Natural killer cell (primary cell): ENCODE results near the gene LRCH3. TPM values are rescaled to one million over a fixed set of nuclear protein-coding genes. Genes with fewer than 3 reads are reported as not detected.

Source experiments
- ATAC-seq, 3 donors: fragments of 150-1000 bp in 2 of 3; fragments of 200-7000 bp in 1 of 3; cut with Tn5 transposase; 1 replicate in 1 of 3; 2 replicates in 2 of 3; pipeline ENCODE4 v1.10.0; 2021; ENCODE audit warnings: mild to moderate bottlenecking in 2 of 3, moderate library complexity in 2 of 3
- DNase-seq, 2 donors: peaks; one replicate each; pipeline versions ENCODE4 v3.0.0 to v3.0.0-alpha.2; 2013 to 2021; ENCODE audit warnings: mixed read lengths in 1 of 2
- H3K27ac ChIP-seq: one replicate; pipeline ENCODE4 v1.5.1; 2013; ENCODE audit warnings: mild to moderate bottlenecking, low read length
- H3K27me3 ChIP-seq: one replicate; pipeline ENCODE4 v1.6.1; 2013; ENCODE audit warnings: low read length; ENCODE audit not compliant: control insufficient read depth, insufficient read depth
- H3K36me3 ChIP-seq: one replicate; pipeline ENCODE4 v1.6.1; 2013; ENCODE audit warnings: low read length; ENCODE audit not compliant: control insufficient read depth, insufficient read depth
- H3K4me1 ChIP-seq: one replicate; pipeline ENCODE4 v1.6.1; 2013; ENCODE audit warnings: low read length; ENCODE audit not compliant: control insufficient read depth, insufficient read depth
- H3K4me3 ChIP-seq: one replicate; pipeline ENCODE4 v1.5.1; 2013; ENCODE audit warnings: low read length
- H3K9me3 ChIP-seq: one replicate; pipeline ENCODE4 v1.6.1; 2013; ENCODE audit warnings: low read length; ENCODE audit not compliant: control insufficient read depth, insufficient read depth
- H3K27ac Mint-ChIP-seq, 2 donors: one replicate each; pipeline ENCODE4 v1.8.0; 2022; ENCODE audit warnings: mild to moderate bottlenecking in 2 of 2, mixed read lengths in 2 of 2, moderate library complexity in 1 of 2
- H3K27me3 Mint-ChIP-seq, 2 donors: one replicate each; pipeline ENCODE4 v1.8.0; 2022; ENCODE audit warnings: low read depth in 2 of 2, mixed read lengths in 2 of 2
- H3K36me3 Mint-ChIP-seq: one replicate; pipeline ENCODE4 v1.8.0; 2022; ENCODE audit warnings: mixed read lengths
- H3K4me1 Mint-ChIP-seq, 2 donors: one replicate each; pipeline ENCODE4 v1.8.0; 2022; ENCODE audit warnings: mixed read lengths in 2 of 2
- H3K4me3 Mint-ChIP-seq: one replicate; pipeline ENCODE4 v1.8.0; 2022; ENCODE audit warnings: mild to moderate bottlenecking, moderate library complexity, mixed read lengths
- H3K9me3 Mint-ChIP-seq, 2 donors: one replicate each; pipeline ENCODE4 v1.8.0; 2022; ENCODE audit warnings: mixed read lengths in 2 of 2
- CTCF ChIP-seq: fragments of 200-600 bp; IDR thresholded peaks from one replicate; pipeline ENCODE4 v1.8.0; 2022; ENCODE audit warnings: antibody characterized with exemption
- WGBS: methylation state at CpG from one replicate; pipeline ENCODE4 v1.1.7; 2013; ENCODE audit warnings: missing lambda C conversion rate; ENCODE audit not compliant: insufficient coverage; 5-methylcytosine and 5-hydroxymethylcytosine counted together
- intact Hi-C: fragments of 100-400 bp; cut with micrococcal nuclease; formaldehyde crosslinking; loops from one replicate; pipeline ENCODE4 v1.14.2; 2022
- total RNA-seq, 4 donors: library from RNA; stranded (reverse); fragments of 120-200 nt in 1 of 4; gene quantifications; one replicate each; pipeline versions ENCODE4 v1.2.3 to v1.2.4, GENCODE V29; 2013 to 2022

LRCH3 gene
- total RNA-seq, 3 donors from 2014 or later (not counting 1 experiment from before 2014, with no cell fraction given), result 68.1 to 90.5 (median 90.3) TPM

- Mint-ChIP-seq H3K27ac (peak overlapping the region; percentile 60 to 82), H3K36me3 (no peaks in the 10 kb centered on the region), H3K4me1 (peaks cover 13 to 14% of the 10 kb centered on the region in 2 donors), H3K27me3 (no peaks in the 10 kb centered on the region), H3K4me3 (no peak overlapping the region), H3K9me3 (no peaks in the 10 kb centered on the region)
- intact Hi-C loops, result no loop called here
- WGBS, result 92% methylated on average over 7 of the region's 8 CpGs
- peaks cover 21% of the 10 kb centered on the region for H3K36me3 ChIP-seq
- no peak overlapping the region for H3K27ac ChIP-seq
- H3K4me1 ChIP-seq, result no peaks in the 10 kb centered on the region
- no peaks in the 10 kb centered on the region for H3K9me3 ChIP-seq
- TF ChIP-seq CTCF, result no peak
- DNase-seq (no peak), ATAC-seq (no peak)
- H3K27me3 ChIP-seq, result no peaks in the 10 kb centered on the region
- H3K4me3 ChIP-seq, result no peak overlapping the region
Measured at GRCh38 chr3:197820550-197821335, 29.7 kb downstream of the LRCH3 start.

GRCh38 chr3:197829397-197830045, 38.5 kb downstream of the LRCH3 start:
- 100% methylated on average over 2 of the region's 3 CpGs for WGBS
- Mint-ChIP-seq H3K27ac (no peak overlapping the region), H3K36me3 (peaks cover 19% of the 10 kb centered on the region), H3K9me3 (no peaks in the 10 kb centered on the region), H3K4me1 (peaks cover 5 to 6% of the 10 kb centered on the region in 2 donors), H3K4me3 (no peak overlapping the region), H3K27me3 (no peaks in the 10 kb centered on the region)
- no peak overlapping the region for H3K4me3 ChIP-seq
- ATAC-seq (no peak), DNase-seq (no peak)
- no peaks in the 10 kb centered on the region for H3K27me3 ChIP-seq
- intact Hi-C loops, result no loop called here
- H3K4me1 ChIP-seq, result no peaks in the 10 kb centered on the region
- no peaks in the 10 kb centered on the region for H3K9me3 ChIP-seq
- no peak overlapping the region for H3K27ac ChIP-seq
- no peak for TF ChIP-seq CTCF
- H3K36me3 ChIP-seq, result peaks cover 68% of the 10 kb centered on the region

- Mint-ChIP-seq H3K4me1 (no peaks in the 10 kb centered on the region), H3K4me3 (no peak overlapping the region), H3K27me3 (no peaks in the 10 kb centered on the region), H3K27ac (no peak overlapping the region), H3K36me3 (peaks cover 19% of the 10 kb centered on the region), H3K9me3 (no peaks in the 10 kb centered on the region)
- no peak for TF ChIP-seq CTCF
- no peak for DNase-seq
- H3K4me3 ChIP-seq, result no peak overlapping the region
- peaks cover 71% of the 10 kb centered on the region for H3K36me3 ChIP-seq
- intact Hi-C loops, result no loop called here
- WGBS, result 91% methylated on average over 6 of the region's 6 CpGs
- H3K4me1 ChIP-seq, result no peaks in the 10 kb centered on the region
- H3K27me3 ChIP-seq, result no peaks in the 10 kb centered on the region
- no peak for ATAC-seq
- no peaks in the 10 kb centered on the region for H3K9me3 ChIP-seq
- H3K27ac ChIP-seq, result no peak overlapping the region
Measured at GRCh38 chr3:197830308-197830966, 39.4 kb downstream of the LRCH3 start.
